WTC11 (cell line): ENCODE measurements around the gene FNDC7. TPM values are rescaled to one million over a fixed set of nuclear protein-coding genes. Genes with fewer than 3 reads are reported as not detected.
"Not testable (repeated sequence)": the region's sequence is repeated elsewhere in the genome, so short reads cannot be mapped to it uniquely, and the experiment has no call there.

Experiments
- ATAC-seq: fragments of 200-7000 bp; cut with Tn5 transposase; 2 replicates; pipeline ENCODE4 v1.10.0; 2021; ENCODE audit warnings: mild to moderate bottlenecking, moderate library complexity
- CTCF ChIA-PET: fragments of 300-600 bp; sonication (Branson Sonifier 250); formaldehyde crosslinking; loops from one replicate; lab custom pipeline; 2021; ENCODE audit warnings: antibody characterized with exemption; lab: Charles Lee
- POLR2A ChIA-PET: fragments of 350-600 bp; sonication (Branson Sonifier 250); formaldehyde crosslinking; loops from one replicate; lab custom pipeline; 2021; ENCODE audit warnings: antibody characterized with exemption; lab: Charles Lee
- DNase-seq: peaks from one replicate; pipeline ENCODE4 v3.0.0; 2021; ENCODE audit warnings: low spot score
- H3K27ac Mint-ChIP-seq: 2 replicates; pipeline ENCODE4 v1.8.0; 2021; ENCODE audit warnings: mixed read lengths
- H3K27me3 Mint-ChIP-seq: 2 replicates; pipeline ENCODE4 v1.8.0; 2021; ENCODE audit warnings: low read depth, mild to moderate bottlenecking, moderate library complexity, mixed read lengths
- H3K36me3 Mint-ChIP-seq: 2 replicates; pipeline ENCODE4 v1.8.0; 2021; ENCODE audit warnings: mixed read lengths
- H3K4me1 Mint-ChIP-seq: 2 replicates; pipeline ENCODE4 v1.8.0; 2022; ENCODE audit warnings: mixed read lengths
- H3K4me3 Mint-ChIP-seq: 2 replicates; pipeline ENCODE4 v1.8.0; 2021; ENCODE audit warnings: mild to moderate bottlenecking, moderate library complexity, mixed read lengths
- H3K9me3 Mint-ChIP-seq: 2 replicates; pipeline ENCODE4 v1.8.0; 2021; ENCODE audit warnings: mixed read lengths
- ATF1 ChIP-seq: sonication (generic); formaldehyde crosslinking; IDR thresholded peaks from 2 replicates; pipeline ENCODE4 v1.8.1; 2023; ENCODE audit warnings: mild to moderate bottlenecking, moderate library complexity, missing genetic modification reagents
- ATF2 ChIP-seq: sonication (generic); formaldehyde crosslinking; IDR thresholded peaks from 2 replicates; pipeline ENCODE4 v1.8.1; 2022; ENCODE audit warnings: low read depth, missing genetic modification reagents, borderline replicate concordance
- CBFB ChIP-seq: sonication (generic); formaldehyde crosslinking; IDR thresholded peaks from 2 replicates; pipeline ENCODE4 v1.8.1; 2022; ENCODE audit warnings: mild to moderate bottlenecking, low read depth, missing genetic modification reagents
- CREM ChIP-seq: sonication (generic); formaldehyde crosslinking; IDR thresholded peaks from 2 replicates; pipeline ENCODE4 v1.8.1; 2022; ENCODE audit warnings: mild to moderate bottlenecking, missing genetic modification reagents, moderate library complexity
- E2F1 ChIP-seq: sonication (generic); formaldehyde crosslinking; IDR thresholded peaks from 2 replicates; pipeline ENCODE4 v1.8.0; 2022; ENCODE audit warnings: mild to moderate bottlenecking, missing genetic modification reagents
- ETV6 ChIP-seq: sonication (generic); formaldehyde crosslinking; IDR thresholded peaks from 2 replicates; pipeline ENCODE4 v1.8.1; 2022; ENCODE audit warnings: mild to moderate bottlenecking, missing genetic modification reagents
- GTF2I ChIP-seq: fragments of 250-450 bp; sonication (Bioruptor Pico); conservative IDR thresholded peaks from 2 replicates; pipeline ENCODE4 v1.4.0; 2021; ENCODE audit warnings: mild to moderate bottlenecking
- HMGXB4 ChIP-seq: sonication (generic); formaldehyde crosslinking; IDR thresholded peaks from 2 replicates; pipeline ENCODE4 v1.8.1; 2023; ENCODE audit warnings: mild to moderate bottlenecking, moderate library complexity, missing genetic modification reagents
- IRF2 ChIP-seq: sonication (generic); formaldehyde crosslinking; IDR thresholded peaks from 2 replicates; pipeline ENCODE4 v1.8.0; 2022; ENCODE audit warnings: low read depth, missing genetic modification reagents, borderline replicate concordance
- JUN ChIP-seq: sonication (generic); formaldehyde crosslinking; IDR thresholded peaks from 2 replicates; pipeline ENCODE4 v1.8.0; 2023; ENCODE audit warnings: mild to moderate bottlenecking, missing genetic modification reagents
- MAX ChIP-seq: sonication (generic); formaldehyde crosslinking; IDR thresholded peaks from 2 replicates; pipeline ENCODE4 v1.8.0; 2022; ENCODE audit warnings: mild to moderate bottlenecking, missing genetic modification reagents
- NFATC4 ChIP-seq: fragments of 250-450 bp; sonication (Bioruptor Pico); IDR thresholded peaks from 2 replicates; pipeline ENCODE4 v1.9.0; 2021; ENCODE audit warnings: mild to moderate bottlenecking
- NFE2L1 ChIP-seq: sonication (generic); formaldehyde crosslinking; IDR thresholded peaks from 2 replicates; pipeline ENCODE4 v1.8.1; 2023; ENCODE audit warnings: missing genetic modification reagents
- PREB ChIP-seq: sonication (generic); formaldehyde crosslinking; IDR thresholded peaks from 2 replicates; pipeline ENCODE4 v1.8.1; 2022; ENCODE audit warnings: mild to moderate bottlenecking, missing genetic modification reagents, moderate library complexity, borderline replicate concordance
- RELA ChIP-seq: sonication (generic); formaldehyde crosslinking; IDR thresholded peaks from 2 replicates; pipeline ENCODE4 v1.8.1; 2022; ENCODE audit warnings: missing genetic modification reagents, mild to moderate bottlenecking, borderline replicate concordance
- USF1 ChIP-seq: sonication (generic); formaldehyde crosslinking; IDR thresholded peaks from 2 replicates; pipeline ENCODE4 v1.8.0; 2022; ENCODE audit warnings: mild to moderate bottlenecking, missing genetic modification reagents
- USF2 ChIP-seq: sonication (generic); formaldehyde crosslinking; IDR thresholded peaks from 2 replicates; pipeline ENCODE4 v1.8.1; 2023; ENCODE audit warnings: mild to moderate bottlenecking, missing genetic modification reagents, moderate library complexity
- ZNF121 ChIP-seq: sonication (generic); formaldehyde crosslinking; IDR thresholded peaks from 2 replicates; pipeline ENCODE4 v1.8.0; 2023; ENCODE audit warnings: missing genetic modification reagents
- ZNF232 ChIP-seq: sonication (generic); formaldehyde crosslinking; IDR thresholded peaks from 2 replicates; pipeline ENCODE4 v1.8.0; 2022; ENCODE audit warnings: mild to moderate bottlenecking, missing genetic modification reagents
- ZNF423 ChIP-seq: fragments of 250-450 bp; sonication (Bioruptor Pico); IDR thresholded peaks from 2 replicates; pipeline ENCODE4 v2.1.2; 2022; ENCODE audit warnings: mild to moderate bottlenecking, moderate library complexity
- total RNA-seq: library from RNA; stranded (reverse); gene quantifications from 3 replicates; pipeline ENCODE4 v1.2.3, GENCODE V29; 2021

Gene FNDC7
- total RNA-seq, 1 experiment from 2014 or later, result 0.28 TPM

- no peak overlapping the region for H3K4me3 Mint-ChIP-seq
- CTCF ChIA-PET, result no interaction called here
- peaks cover 9% of the 10 kb centered on the region for H3K4me1 Mint-ChIP-seq
- DNase-seq (no peak), ATAC-seq (no peak)
- peaks cover 12% of the 10 kb centered on the region for H3K9me3 Mint-ChIP-seq
- no peaks in the 10 kb centered on the region for H3K27me3 Mint-ChIP-seq
- TF ChIP-seq USF1 (CRISPR knock-in tag) (no peak), NFATC4 (CRISPR knock-in tag) (no peak), HMGXB4 (no peak), CBFB (CRISPR knock-in tag) (no peak), MAX (CRISPR knock-in tag) (no peak), CREM (no peak), ETV6 (no peak), ZNF232 (CRISPR knock-in tag) (no peak)
- H3K27ac Mint-ChIP-seq, result no peak overlapping the region
- POLR2A ChIA-PET, result interaction anchor here (0.5 to 2.1 kb wide), 3 partner anchors 13 to 119 kb away, joined by 3 to 9 read pairs (median 7); partner anchors contain the start of gene PRPF38B
- peaks cover 7% of the 10 kb centered on the region for H3K36me3 Mint-ChIP-seq
These were observed 34.0 kb upstream of the FNDC7 start for GRCh38 chr1:108678706-108679105.

DNA sequence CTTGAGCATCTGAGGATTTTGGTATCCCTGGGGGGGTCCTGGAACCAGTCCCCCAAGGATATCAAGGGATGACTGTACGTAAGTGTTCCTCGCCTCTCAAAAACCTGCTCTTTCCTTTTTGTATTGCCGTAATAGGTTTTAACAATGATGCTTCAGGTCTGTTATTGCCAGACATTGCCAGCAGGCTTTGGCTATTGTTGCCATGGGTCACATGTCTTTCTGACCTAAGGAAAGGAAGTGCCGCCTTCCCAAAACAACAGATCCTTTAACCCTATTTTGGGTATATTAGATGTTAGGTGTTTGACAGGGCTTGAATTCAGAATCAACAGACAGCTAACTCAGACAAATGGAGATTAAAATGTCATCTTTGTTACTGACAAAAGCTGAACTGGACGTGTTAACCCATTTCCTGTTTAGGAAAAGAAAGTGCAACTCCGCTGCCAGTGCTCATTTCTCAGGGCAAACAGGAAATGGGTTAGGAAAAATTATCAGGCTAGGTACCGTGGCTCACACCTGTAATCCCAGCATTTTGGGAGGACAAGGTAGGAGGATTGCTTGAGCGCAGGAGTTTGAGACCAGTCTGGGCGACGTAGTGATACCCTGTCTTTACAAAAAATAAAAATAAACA is 33.0 kb upstream of the FNDC7 start:
- peaks cover 4% of the 10 kb centered on the region for H3K9me3 Mint-ChIP-seq
- peaks cover 9% of the 10 kb centered on the region for H3K4me1 Mint-ChIP-seq
- POLR2A ChIA-PET, result interaction anchor here (2.1 kb wide), 1 partner anchor 12 kb away, joined by 9 read pairs; the partner anchor contains the start of gene PRPF38B
- peaks cover 3% of the 10 kb centered on the region for H3K36me3 Mint-ChIP-seq
- ATAC-seq (no peak), DNase-seq (no peak)
- no peak overlapping the region for H3K4me3 Mint-ChIP-seq
- no peak overlapping the region for H3K27ac Mint-ChIP-seq
- H3K27me3 Mint-ChIP-seq, result no peaks in the 10 kb centered on the region
- TF ChIP-seq ZNF121 (CRISPR knock-in tag), result no peak
- no peak for TF ChIP-seq JUN (CRISPR knock-in tag)
- no peak for TF ChIP-seq NFATC4 (CRISPR knock-in tag)
- TF ChIP-seq USF2, result peak; percentile 25; the same call in 1 of the 2 replicates
- TF ChIP-seq, all 79 proteins: peak for 1
- CTCF ChIA-PET, result no interaction called here

DNA sequence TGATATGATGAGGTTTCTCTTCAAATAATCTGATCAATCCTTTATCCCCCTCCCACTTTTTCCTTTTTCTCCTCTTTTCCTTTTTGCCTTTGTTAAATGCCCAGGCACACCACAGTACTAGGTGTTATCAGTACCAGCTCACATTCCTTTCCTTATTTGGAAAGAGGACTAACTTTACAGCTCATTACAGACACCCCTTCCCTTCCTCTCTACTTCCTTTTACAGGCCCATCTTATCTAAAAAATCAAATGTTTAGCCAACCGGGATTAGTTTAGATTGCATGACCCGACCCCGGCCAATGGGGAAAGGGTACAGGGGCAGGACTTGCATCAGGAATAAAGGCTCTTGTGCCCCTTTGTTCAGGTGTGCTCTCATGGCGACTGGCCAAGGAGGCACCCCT is 31.0 kb upstream of the FNDC7 start:
- H3K36me3 Mint-ChIP-seq, DNase-seq, H3K9me3 Mint-ChIP-seq, CTCF ChIA-PET, H3K4me3 Mint-ChIP-seq, H3K27me3 Mint-ChIP-seq: not testable (repeated sequence)
- Mint-ChIP-seq H3K4me1 (peaks cover 14% of the 10 kb centered on the region), H3K27ac (peak overlapping the region; percentile 48)
- POLR2A ChIA-PET, result interaction anchor here (0.6 to 2.1 kb wide), 2 partner anchors 11 to 418 kb away, joined by 3 to 19 read pairs; partner anchors contain the start of gene PRPF38B
- ATAC-seq, result peak; percentile 54

GRCh38 chr1:108685529-108685928 is 27.2 kb upstream of the FNDC7 start:
- H3K27me3 Mint-ChIP-seq, result no peaks in the 10 kb centered on the region
- ATAC-seq (peak; percentile 76), DNase-seq (no peak)
- H3K4me1 Mint-ChIP-seq, result peaks cover 18% of the 10 kb centered on the region
- no peaks in the 10 kb centered on the region for H3K36me3 Mint-ChIP-seq
- 0 out of 2 replicates have a peak overlapping the region, but pooled peaks have one; percentile 2 for H3K27ac Mint-ChIP-seq
- H3K9me3 Mint-ChIP-seq, result no peaks in the 10 kb centered on the region
- no peak overlapping the region for H3K4me3 Mint-ChIP-seq
- TF ChIP-seq PREB (no peak), IRF2 (CRISPR knock-in tag) (no peak), ATF2 (CRISPR knock-in tag) (no peak), RELA (no peak), ZNF423 (CRISPR knock-in tag) (no peak), ZNF232 (CRISPR knock-in tag) (no peak), ATF1 (CRISPR knock-in tag) (no peak), NFE2L1 (CRISPR knock-in tag) (no peak), GTF2I (no peak), E2F1 (no peak)
- ChIA-PET CTCF (no interaction called here), POLR2A (no interaction called here)
